Keratinocyte (primary cell): ENCODE measurements around the gene TNRC6A. TPM values are rescaled to one million over a fixed set of nuclear protein-coding genes. Genes with fewer than 3 reads are reported as not detected.

Source experiments
- DNase-seq: peaks from one replicate; pipeline ENCODE4 v3.0.0-alpha.2; 2011; ENCODE audit warnings: low read depth, missing footprints, low spot score
- FAIRE-seq: peaks from 2 replicates; lab custom pipeline; 2011; peaks lifted over from hg19 to GRCh38; lab: Jason Lieb, UNC
- H2AFZ ChIP-seq: 2 replicates; pipeline ENCODE4 v1.6.0; 2012; ENCODE audit warnings: low read length, control low read depth, inconsistent platforms; ENCODE audit not compliant: control insufficient read depth
- H3K27ac ChIP-seq: 2 replicates; pipeline ENCODE4 v1.5.1; 2011; ENCODE audit warnings: low read length; ENCODE audit not compliant: control insufficient read depth, insufficient read depth
- H3K27me3 ChIP-seq: 3 replicates; pipeline ENCODE4 v1.6.0; 2011; ENCODE audit warnings: low read length; ENCODE audit not compliant: control insufficient read depth, insufficient read depth; ENCODE audit errors: extremely low read depth
- H3K36me3 ChIP-seq, 2 experiments: 2 replicates in 1 of 2; 3 replicates in 1 of 2; pipeline ENCODE4 v1.5.1; 2011; ENCODE audit warnings: low read length in 2 of 2, mild to moderate bottlenecking in 1 of 2; ENCODE audit not compliant: control insufficient read depth in 2 of 2, insufficient read depth in 2 of 2; ENCODE audit errors: extremely low read depth in 1 of 2
- H3K4me1 ChIP-seq: 3 replicates; pipeline ENCODE4 v1.5.1; 2011; ENCODE audit warnings: low read length; ENCODE audit not compliant: control insufficient read depth, insufficient read depth; ENCODE audit errors: extremely low read depth
- H3K4me2 ChIP-seq: 3 replicates; pipeline ENCODE4 v1.6.0; 2011; ENCODE audit warnings: low read depth, low read length; ENCODE audit not compliant: control insufficient read depth, insufficient read depth; ENCODE audit errors: extremely low read depth
- H3K4me3 ChIP-seq, 3 experiments: fragments of 200-600 bp in 1 of 3; sonication (generic) in 1 of 3; 2 replicates in 2 of 3; 3 replicates in 1 of 3; pipeline ENCODE4 v1.5.1; 2011 to 2016; ENCODE audit warnings: low read length in 3 of 3, mild to moderate bottlenecking in 3 of 3, control low read depth in 2 of 3, inconsistent platforms in 1 of 3, low read depth in 1 of 3, mixed read lengths in 1 of 3, mixed run types in 1 of 3, moderate library complexity in 1 of 3; ENCODE audit not compliant: control insufficient read depth in 2 of 3, insufficient read depth in 2 of 3; ENCODE audit errors: extremely low read depth in 1 of 3
- H3K79me2 ChIP-seq: 2 replicates; pipeline ENCODE4 v1.6.0; 2012; ENCODE audit warnings: low read length; ENCODE audit not compliant: control insufficient read depth, insufficient read depth
- H3K9ac ChIP-seq: 3 replicates; pipeline ENCODE4 v1.6.0; 2011; ENCODE audit warnings: low read length; ENCODE audit not compliant: control insufficient read depth, insufficient read depth; ENCODE audit errors: extremely low read depth
- H3K9me1 ChIP-seq: 3 replicates; pipeline ENCODE4 v1.6.0; 2011; ENCODE audit warnings: low read length; ENCODE audit not compliant: control insufficient read depth, insufficient read depth; ENCODE audit errors: extremely low read depth
- H3K9me3 ChIP-seq: 2 replicates; pipeline ENCODE4 v1.5.1; 2012; ENCODE audit warnings: low read depth, low read length; ENCODE audit not compliant: control insufficient read depth
- H4K20me1 ChIP-seq: 3 replicates; pipeline ENCODE4 v1.6.0; 2011; ENCODE audit warnings: low read length; ENCODE audit not compliant: control insufficient read depth, insufficient read depth; ENCODE audit errors: extremely low read depth
- EZH2 ChIP-seq: IDR thresholded peaks from one replicate; pipeline ENCODE4 v1.6.1; 2012; ENCODE audit warnings: inconsistent platforms, mild to moderate bottlenecking, low read length, moderate library complexity
- dilution Hi-C: fragments of 300-500 bp; cut with MboI; formaldehyde crosslinking; loops from one replicate; pipeline ENCODE4 v1.7.0; 2020; ENCODE audit warnings: low sequenced_read_pairs; ENCODE audit not compliant: extremely low pct_ligation_motif_present
- polyA plus RNA-seq, 5 experiments: library from polyadenylated mRNA; depleted of rRNA in 3 of 5; stranded (reverse) in 3 of 5; stranded (forward) in 1 of 5; unstranded in 1 of 5; fragments of >200 nt; gene quantifications; 1 replicate in 1 of 5; 2 replicates in 3 of 5; 3 replicates in 1 of 5; pipeline versions ENCODE4 v1.2.1 to v1.2.3, GENCODE V29; 2011 to 2012; ENCODE audit warnings: missing spikeins in 2 of 5, low read depth in 1 of 5, low replicate concordance in 1 of 5
- TF ChIP-seq, protein P1 (sequence below), 3 experiments: IDR thresholded peaks in 1 of 3; conservative IDR thresholded peaks in 1 of 3; optimal IDR thresholded peaks in 1 of 3; 2 replicates in 2 of 3; 3 replicates in 1 of 3; pipeline versions ENCODE3 to v1.5.1; 2011; ENCODE audit warnings: low read length in 3 of 3, mild to moderate bottlenecking in 3 of 3, moderate library complexity in 2 of 3, control low read depth in 1 of 3, inconsistent platforms in 1 of 3; ENCODE audit not compliant: insufficient read depth in 2 of 3; ENCODE audit errors: extremely low read depth in 1 of 3

TNRC6A gene
- polyA plus RNA-seq, 1 donor (not counting 4 experiments of a cell fraction or from before 2014, with no cell fraction given) = 23.3 TPM

DNA sequence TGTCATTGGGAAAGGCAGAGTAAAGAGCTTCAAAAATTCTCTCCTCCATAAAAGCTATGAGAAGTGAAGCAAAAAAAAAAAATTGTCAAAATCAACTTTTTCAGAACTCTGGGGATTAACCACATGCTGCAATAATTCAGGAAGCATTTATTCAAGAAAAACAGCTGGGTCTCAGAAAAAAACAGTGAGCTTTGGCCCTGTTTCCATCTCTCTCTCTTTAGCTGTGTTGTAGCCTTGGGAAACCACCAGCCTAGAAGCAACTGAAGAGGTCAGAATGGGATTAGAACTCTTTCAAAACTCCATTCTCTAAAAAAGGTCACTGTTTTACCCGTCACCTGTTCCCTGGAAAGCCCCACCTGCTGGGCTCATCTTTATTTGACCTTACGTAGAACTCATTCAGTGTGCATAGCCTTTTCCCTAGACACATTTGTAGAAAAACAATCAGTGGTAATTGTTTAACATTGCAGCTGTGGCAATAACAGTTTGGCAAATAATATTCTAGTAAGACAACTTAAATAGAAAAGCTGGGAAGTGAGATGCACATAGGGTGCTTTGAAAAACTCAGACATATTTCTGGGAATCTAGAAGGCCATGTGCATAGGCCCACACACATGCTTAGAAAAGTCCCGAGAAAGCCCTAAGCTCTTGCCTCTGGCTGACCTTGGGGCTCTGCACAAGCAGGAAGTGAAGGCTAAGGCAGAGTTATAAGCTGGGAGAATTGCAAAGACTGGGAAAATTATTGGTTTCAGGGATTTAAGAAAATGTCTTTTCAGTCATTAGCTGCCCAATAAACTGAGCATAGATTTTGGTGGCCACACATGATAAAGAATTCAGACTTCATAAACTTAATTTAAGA, 134.4 kb downstream of the TNRC6A start:
- no peaks in the 10 kb centered on the region for H3K9me3 ChIP-seq
- H4K20me1 ChIP-seq = no peaks in the 10 kb centered on the region
- no peak overlapping the region for H3K4me3 ChIP-seq
- H3K79me2 ChIP-seq = no peaks in the 10 kb centered on the region
- no peaks in the 10 kb centered on the region for H3K4me1 ChIP-seq
- DNase-seq (no peak), FAIRE-seq (no peak)
- dilution Hi-C loops = no loop called here
- no peak overlapping the region for H3K4me2 ChIP-seq
- H2AFZ ChIP-seq = no peak overlapping the region
- TF ChIP-seq, protein P1, sequence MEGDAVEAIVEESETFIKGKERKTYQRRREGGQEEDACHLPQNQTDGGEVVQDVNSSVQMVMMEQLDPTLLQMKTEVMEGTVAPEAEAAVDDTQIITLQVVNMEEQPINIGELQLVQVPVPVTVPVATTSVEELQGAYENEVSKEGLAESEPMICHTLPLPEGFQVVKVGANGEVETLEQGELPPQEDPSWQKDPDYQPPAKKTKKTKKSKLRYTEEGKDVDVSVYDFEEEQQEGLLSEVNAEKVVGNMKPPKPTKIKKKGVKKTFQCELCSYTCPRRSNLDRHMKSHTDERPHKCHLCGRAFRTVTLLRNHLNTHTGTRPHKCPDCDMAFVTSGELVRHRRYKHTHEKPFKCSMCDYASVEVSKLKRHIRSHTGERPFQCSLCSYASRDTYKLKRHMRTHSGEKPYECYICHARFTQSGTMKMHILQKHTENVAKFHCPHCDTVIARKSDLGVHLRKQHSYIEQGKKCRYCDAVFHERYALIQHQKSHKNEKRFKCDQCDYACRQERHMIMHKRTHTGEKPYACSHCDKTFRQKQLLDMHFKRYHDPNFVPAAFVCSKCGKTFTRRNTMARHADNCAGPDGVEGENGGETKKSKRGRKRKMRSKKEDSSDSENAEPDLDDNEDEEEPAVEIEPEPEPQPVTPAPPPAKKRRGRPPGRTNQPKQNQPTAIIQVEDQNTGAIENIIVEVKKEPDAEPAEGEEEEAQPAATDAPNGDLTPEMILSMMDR (optimal IDR thresholded peaks at IDR 0.05 in 1 of 3, IDR thresholded peaks at IDR 0.05 in 1 of 3, conservative IDR thresholded peaks at IDR 0.05 in 1 of 3; ENCODE audit: extremely low read depth in 1 of 3, insufficient read depth in 2 of 3, low read length in 3 of 3) = no peak
- no peak for TF ChIP-seq EZH2
- H3K9me1 ChIP-seq = no peaks in the 10 kb centered on the region
- H3K27me3 ChIP-seq = no peaks in the 10 kb centered on the region
- no peaks in the 10 kb centered on the region for H3K36me3 ChIP-seq
- no peak overlapping the region for H3K27ac ChIP-seq
- H3K9ac ChIP-seq = no peak overlapping the region

DNA sequence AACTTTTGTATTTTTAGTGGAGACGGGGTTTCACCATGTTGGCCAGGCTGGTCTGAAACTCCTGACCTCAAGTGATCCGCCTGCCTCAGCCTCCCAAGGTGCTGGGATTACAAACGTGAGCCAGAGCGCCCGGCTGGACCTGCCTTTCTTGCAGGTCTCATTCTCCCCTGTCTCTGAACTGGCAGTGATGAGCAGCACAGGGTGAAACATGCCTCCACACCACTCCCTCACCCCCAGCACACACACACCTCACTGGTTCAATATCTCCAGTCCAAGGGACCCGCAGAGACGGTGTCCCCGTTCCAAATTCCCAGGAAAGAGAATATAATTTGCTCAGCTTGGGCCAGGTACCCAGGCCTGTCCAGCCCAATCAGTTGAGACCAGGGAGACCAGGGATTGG, 139.6 kb downstream of the TNRC6A start:
- Histone ChIP-seq H2AFZ (no peak overlapping the region), H3K4me3 (no peak overlapping the region), H3K9me1 (no peaks in the 10 kb centered on the region), H3K27ac (no peak overlapping the region), H3K9ac (no peak overlapping the region), H3K36me3 (no peaks in the 10 kb centered on the region), H4K20me1 (no peaks in the 10 kb centered on the region), H3K79me2 (no peaks in the 10 kb centered on the region), H3K4me2 (no peak overlapping the region), H3K4me1 (no peaks in the 10 kb centered on the region), H3K27me3 (no peaks in the 10 kb centered on the region), H3K9me3 (no peaks in the 10 kb centered on the region)
- DNase-seq (no peak), FAIRE-seq (no peak)
- no peak for TF ChIP-seq EZH2
- TF ChIP-seq, protein P1 (optimal IDR thresholded peaks at IDR 0.05 in 1 of 3, IDR thresholded peaks at IDR 0.05 in 1 of 3, conservative IDR thresholded peaks at IDR 0.05 in 1 of 3; ENCODE audit: extremely low read depth in 1 of 3, insufficient read depth in 2 of 3, low read length in 3 of 3) = no peak
- dilution Hi-C loops = no loop called here
